ENCODE measurements around the gene GRK6.

GRK6 gene

GRCh38 chr5:177459357-177459756, 32.9 kb downstream of the GRK6 start:
- Histone ChIP-seq H3K27ac (peak overlapping the region in 1 of 21 experiments; percentile 22), H3K4me3 (no peak overlapping the region)

DNA sequence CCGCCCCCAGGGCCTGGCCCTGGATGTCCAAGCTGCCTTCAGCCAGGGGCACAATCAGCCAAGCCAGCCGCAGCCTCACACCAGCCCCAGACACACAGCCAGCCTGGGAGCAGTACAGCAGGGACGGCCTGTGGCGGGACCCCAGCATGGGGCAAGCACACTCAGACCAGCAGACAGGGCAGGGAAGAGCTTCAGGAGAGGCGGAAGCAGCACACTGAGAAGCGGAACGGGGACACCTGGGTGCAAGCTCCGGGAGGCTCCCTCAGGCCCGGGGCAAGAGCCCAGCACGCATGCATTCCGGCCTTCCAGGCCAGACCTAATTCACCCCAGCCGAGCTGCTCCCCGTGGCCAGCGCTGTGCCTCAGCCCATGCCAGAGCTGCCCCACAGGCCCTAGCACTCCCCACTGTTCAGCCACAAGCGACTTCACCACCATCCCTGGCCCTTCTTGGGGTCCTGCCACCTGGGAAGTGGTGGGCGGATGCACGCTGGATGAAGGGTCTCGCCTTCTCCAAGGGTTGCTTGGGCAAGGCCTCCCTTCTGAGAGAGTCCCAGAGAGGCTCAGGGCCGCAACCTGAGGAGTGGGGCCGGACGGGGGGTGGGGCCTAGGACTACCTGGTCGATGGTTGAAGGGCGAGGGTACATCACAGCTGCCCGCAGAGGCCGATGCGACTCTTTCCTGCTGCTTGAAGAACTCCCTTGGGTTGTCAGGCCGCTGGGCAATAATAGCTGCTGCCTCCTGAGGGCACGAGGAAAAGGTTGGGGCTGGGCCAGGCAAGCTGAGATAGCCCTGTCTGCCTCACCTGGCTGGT, 33.5 kb downstream of the GRK6 start:
- peak overlapping the region in 1 of 21 experiments; percentile 22 for H3K27ac ChIP-seq
- H3K4me3 ChIP-seq = no peak overlapping the region

GRCh38 chr5:177462021-177462670, 35.7 kb downstream of the GRK6 start:
- no peak overlapping the region for H3K4me3 ChIP-seq
- H3K27ac ChIP-seq = peak overlapping the region in 6 of 21 experiments; percentile 14 to 48 (median 34)

- no peak overlapping the region for H3K4me3 ChIP-seq
- no peak overlapping the region for H3K27ac ChIP-seq
These were observed 38.6 kb downstream of the GRK6 start for GRCh38 chr5:177465044-177465443.

DNA sequence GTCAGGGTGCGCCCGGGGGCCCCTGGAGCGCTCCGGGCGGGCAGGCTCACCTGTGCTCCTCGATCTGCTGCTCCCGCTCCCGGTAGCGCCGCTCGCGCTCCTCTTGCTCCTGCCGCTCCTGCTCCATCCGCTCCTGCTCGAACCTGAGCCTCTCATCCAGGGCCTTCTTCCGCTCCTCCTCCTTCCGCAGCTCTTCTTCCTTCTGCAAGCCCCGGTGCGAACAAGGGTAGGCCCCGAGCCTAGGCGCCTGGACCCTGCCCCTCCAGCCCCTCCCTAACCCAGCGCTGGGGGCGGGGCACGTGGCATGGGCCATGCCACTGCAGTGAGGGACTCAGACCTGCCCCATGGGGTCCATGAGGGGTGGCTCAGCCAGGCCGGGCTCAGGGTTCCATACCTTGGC, 40.4 kb downstream of the GRK6 start:
- no peak overlapping the region for H3K27ac ChIP-seq

GRCh38 chr5:177467436-177467835, 41.0 kb downstream of the GRK6 start:
- no peak overlapping the region for H3K27ac ChIP-seq
- no peak overlapping the region for H3K4me3 ChIP-seq

More for the DNA sequence above, 40.4 kb downstream of the GRK6 start:
- no peak overlapping the region for H3K4me3 ChIP-seq

GRCh38 chr5:177468329-177468684, 41.8 kb downstream of the GRK6 start:
- no peak overlapping the region for H3K4me3 ChIP-seq
- H3K27ac ChIP-seq = no peak overlapping the region

- Histone ChIP-seq H3K27ac (peak overlapping the region in 6 of 21 experiments; percentile 6 to 71 (median 32)), H3K4me3 (no peak overlapping the region)
These were observed 42.5 kb downstream of the GRK6 start for GRCh38 chr5:177468685-177469628.

DNA sequence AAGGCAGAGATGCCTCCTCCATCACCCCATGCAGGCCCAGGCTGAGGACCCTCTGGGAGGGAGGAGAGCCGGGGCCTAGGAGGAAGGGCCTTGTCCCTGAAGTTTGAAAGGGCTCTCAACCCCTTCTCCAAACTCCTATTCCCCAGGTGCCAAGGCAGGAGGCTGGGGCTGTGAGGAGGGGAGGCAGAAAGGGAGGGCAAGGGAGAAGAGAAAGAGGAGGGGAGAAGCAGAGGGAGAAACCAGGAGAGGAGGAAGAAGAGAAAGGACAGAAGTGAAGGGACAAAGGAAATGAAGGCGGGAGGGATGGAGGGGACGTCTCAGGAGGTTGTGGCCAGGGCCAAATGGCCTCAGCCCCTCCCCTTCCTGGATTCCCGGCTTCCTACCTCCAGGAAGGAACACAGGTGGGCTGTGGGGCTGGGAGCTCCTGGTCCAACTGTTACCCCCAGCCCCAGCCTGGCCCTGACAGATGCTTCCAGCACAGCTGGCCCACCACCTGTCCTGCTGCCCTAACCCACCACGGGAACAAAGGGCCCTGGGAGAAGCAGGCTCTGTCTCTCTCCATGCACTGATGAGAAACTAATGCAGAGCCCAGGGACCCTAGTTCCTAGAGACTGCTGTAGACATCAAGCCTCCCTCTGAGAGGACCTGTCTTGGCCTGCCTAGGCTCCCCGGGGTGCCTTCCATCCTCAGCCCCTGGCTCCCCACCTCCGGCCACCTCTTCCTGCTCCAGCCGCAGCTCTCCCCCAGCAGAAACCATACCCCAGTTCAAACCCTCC, 43.5 kb downstream of the GRK6 start:
- Histone ChIP-seq H3K27ac (peak overlapping the region in 10 of 21 experiments; percentile 2 to 71 (median 30)), H3K4me3 (no peak overlapping the region)

- H3K27ac ChIP-seq = peak overlapping the region in 6 of 21 experiments; percentile 7 to 90 (median 58)
- H3K4me3 ChIP-seq = no peak overlapping the region
These were observed 44.5 kb downstream of the GRK6 start for GRCh38 chr5:177470759-177471536.

- H3K4me3 ChIP-seq = peak overlapping the region; percentile 63 to 73 (median 64)
- H3K27ac ChIP-seq = peak overlapping the region in 11 of 21 experiments; percentile 57 to 90 (median 81)
These were observed 45.3 kb downstream of the GRK6 start for GRCh38 chr5:177471610-177472356.

DNA sequence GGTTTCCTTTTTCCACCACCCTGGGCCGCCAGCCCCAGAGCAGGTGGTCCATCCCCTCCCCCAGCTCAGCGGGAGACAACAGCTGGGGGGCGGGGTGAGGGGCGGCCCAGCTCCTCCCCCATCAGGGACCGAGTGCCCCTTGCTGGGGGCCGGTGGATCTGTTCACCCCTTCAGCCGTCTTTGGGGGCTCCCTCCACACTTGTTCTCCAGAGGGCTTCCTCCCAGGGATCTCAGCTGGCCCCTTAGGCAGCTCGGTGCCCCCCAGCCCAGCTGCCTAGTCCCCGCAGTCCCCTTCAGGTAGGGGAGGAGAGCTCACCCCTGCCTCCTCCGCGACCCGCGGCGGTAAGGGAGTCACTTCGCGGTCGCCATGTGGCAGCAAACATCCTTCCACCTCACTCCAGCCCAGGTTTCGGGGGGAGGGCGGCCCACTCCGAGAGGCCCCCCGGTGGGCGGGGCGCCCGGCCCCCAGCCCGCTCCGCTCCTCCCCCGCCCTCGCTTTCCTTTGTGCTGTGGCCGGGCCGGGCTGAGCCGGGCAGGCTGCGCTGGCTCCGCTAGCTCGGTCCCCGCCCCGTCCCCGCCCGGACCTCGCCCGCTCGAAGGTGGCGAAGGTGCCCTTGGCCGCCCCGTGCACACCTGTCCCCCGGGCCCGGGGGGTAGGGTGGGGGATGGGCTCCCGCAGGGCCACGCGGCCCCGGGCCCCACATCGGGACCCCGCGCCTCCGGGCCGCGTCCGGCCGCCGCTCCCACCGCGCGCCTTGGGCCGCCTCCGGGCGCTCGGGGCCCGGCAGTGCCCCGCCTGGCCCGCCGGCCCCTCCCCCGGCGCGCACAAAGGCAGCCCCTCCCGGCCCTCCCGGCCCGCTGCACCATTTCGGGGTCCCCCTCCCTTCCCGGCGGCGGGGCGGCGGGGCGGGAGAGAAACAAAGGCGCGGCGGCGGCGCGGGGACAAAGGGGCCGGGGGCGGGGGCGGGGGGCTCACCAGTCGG, 46.3 kb downstream of the GRK6 start:
- peak overlapping the region; percentile 63 to 73 (median 64) for H3K4me3 ChIP-seq
- peak overlapping the region in 20 of 21 experiments; percentile 57 to 90 (median 79) for H3K27ac ChIP-seq

- Histone ChIP-seq H3K27ac (peak within 1 kb of the TSS in 20 of 21 experiments; percentile 57 to 90 (median 79)), H3K4me3 (peak within 1 kb of the TSS; percentile 63 to 73 (median 64))
These were observed 47.0 kb downstream of the GRK6 start, which contains the start of gene DBN1 for GRCh38 chr5:177473443-177474001. Gene DBN1, minus strand, starts transcription at chr5:177473634. Its CDS starts 113 bp downstream, at chr5:177473521.

DNA sequence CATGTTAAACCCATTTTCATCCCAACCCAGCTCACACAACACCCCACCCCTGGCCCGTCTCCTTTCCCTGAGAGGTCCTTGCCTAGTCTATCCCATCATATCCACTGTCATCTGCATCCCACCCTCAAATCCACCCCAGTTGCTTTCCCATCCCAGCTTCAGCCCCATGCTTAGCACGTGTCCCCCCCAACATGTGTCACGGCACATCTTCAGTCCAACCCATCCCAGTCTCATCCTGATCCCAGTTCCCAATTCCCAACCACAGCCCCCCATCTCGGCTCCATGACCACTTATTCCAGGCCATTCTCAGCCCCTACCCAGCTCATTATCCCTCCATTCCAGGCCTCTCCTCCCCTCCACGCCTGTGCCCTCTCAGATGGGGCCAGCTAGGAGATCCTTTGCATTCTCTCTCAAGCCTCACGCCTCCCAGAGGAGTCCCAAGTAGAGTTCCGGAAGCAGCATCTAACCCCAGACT, 47.6 kb downstream of the GRK6 start:
- H3K27ac ChIP-seq = peak overlapping the region in 4 of 21 experiments; percentile 9 to 90 (median 81)
- H3K4me3 ChIP-seq = peak overlapping the region in 3 of 7 experiments; percentile 64 to 73 (median 66)

GRCh38 chr5:177474846-177475562, 48.5 kb downstream of the GRK6 start:
- H3K27ac ChIP-seq = peak overlapping the region in 1 of 21 experiments; percentile 9
- no peak overlapping the region for H3K4me3 ChIP-seq

All from skin epidermis (tissue), 12 donors.